Mesothelial cell of epicardium (in vitro differentiated cells): ENCODE data around the gene BCO1. TPM values are rescaled to one million over a fixed set of nuclear protein-coding genes. Genes with fewer than 3 reads are reported as not detected.

Experiments used
- DNase-seq, 2 experiments: peaks; one replicate each; pipeline ENCODE4 v3.0.0; 2021; ENCODE audit warnings: low spot score in 2 of 2; ENCODE audit not compliant: unreplicated experiment in 2 of 2
- H3K27ac Mint-ChIP-seq: 2 replicates; pipeline ENCODE4 v1.8.0; 2021; ENCODE audit warnings: mixed read lengths
- H3K27me3 Mint-ChIP-seq: 2 replicates; pipeline ENCODE4 v1.8.0; 2021; ENCODE audit warnings: low read depth, mixed read lengths
- H3K36me3 Mint-ChIP-seq: 2 replicates; pipeline ENCODE4 v1.8.0; 2021; ENCODE audit warnings: mixed read lengths
- H3K4me1 Mint-ChIP-seq: 2 replicates; pipeline ENCODE4 v1.8.0; 2021; ENCODE audit warnings: mixed read lengths
- H3K4me3 Mint-ChIP-seq: 2 replicates; pipeline ENCODE4 v1.8.0; 2021; ENCODE audit warnings: mild to moderate bottlenecking, moderate library complexity, mixed read lengths
- H3K9me3 Mint-ChIP-seq: 2 replicates; pipeline ENCODE4 v1.8.0; 2021; ENCODE audit warnings: mixed read lengths
- CTCF ChIP-seq: fragments of 200-600 bp; sonication (generic); IDR thresholded peaks from one replicate; pipeline ENCODE4 v1.5.0; 2021; ENCODE audit warnings: antibody characterized with exemption; ENCODE audit not compliant: unreplicated experiment
- total RNA-seq: library from RNA; stranded (reverse); gene quantifications from 3 replicates; pipeline ENCODE4 v1.2.1, GENCODE V29; 2021

BCO1 gene
- total RNA-seq, 1 donor from 2014 or later = not detected

GRCh38 chr16:81237282-81237681, 1.2 kb upstream of the BCO1 start:
- H3K27ac Mint-ChIP-seq = no peak overlapping the region
- H3K9me3 Mint-ChIP-seq = no peaks in the 10 kb centered on the region
- no peaks in the 10 kb centered on the region for H3K27me3 Mint-ChIP-seq
- no peak for DNase-seq
- no peaks in the 10 kb centered on the region for H3K36me3 Mint-ChIP-seq
- no peak for TF ChIP-seq CTCF
- no peak overlapping the region for H3K4me3 Mint-ChIP-seq
- H3K4me1 Mint-ChIP-seq = peaks cover 9% of the 10 kb centered on the region

- no peak for TF ChIP-seq CTCF
- Mint-ChIP-seq H3K4me1 (peaks cover 9% of the 10 kb centered on the region), H3K4me3 (no peak overlapping the region), H3K9me3 (no peaks in the 10 kb centered on the region), H3K36me3 (no peaks in the 10 kb centered on the region), H3K27me3 (no peaks in the 10 kb centered on the region), H3K27ac (peak overlapping the region; percentile 88)
- DNase-seq = no peak
These were observed 570 bp upstream of the BCO1 start for GRCh38 chr16:81237942-81238295.

- H3K27ac Mint-ChIP-seq = no peak overlapping the region
- H3K9me3 Mint-ChIP-seq = no peaks in the 10 kb centered on the region
- H3K27me3 Mint-ChIP-seq = no peaks in the 10 kb centered on the region
- peaks cover 9% of the 10 kb centered on the region for H3K4me1 Mint-ChIP-seq
- no peaks in the 10 kb centered on the region for H3K36me3 Mint-ChIP-seq
- H3K4me3 Mint-ChIP-seq = no peak overlapping the region
- DNase-seq = no peak
- no peak for TF ChIP-seq CTCF
These were observed 1.1 kb downstream of the BCO1 start for GRCh38 chr16:81239367-81240121.

GRCh38 chr16:81241706-81242105, 3.2 kb downstream of the BCO1 start:
- no peak for TF ChIP-seq CTCF
- H3K27me3 Mint-ChIP-seq = no peaks in the 10 kb centered on the region

GRCh38 chr16:81242977-81243618, 4.6 kb downstream of the BCO1 start:
- H3K36me3 Mint-ChIP-seq = no peaks in the 10 kb centered on the region
- peaks cover 8% of the 10 kb centered on the region for H3K4me1 Mint-ChIP-seq
- no peak for TF ChIP-seq CTCF
- H3K27me3 Mint-ChIP-seq = no peaks in the 10 kb centered on the region
- DNase-seq = no peak
- no peak overlapping the region for H3K27ac Mint-ChIP-seq
- no peaks in the 10 kb centered on the region for H3K9me3 Mint-ChIP-seq
- no peak overlapping the region for H3K4me3 Mint-ChIP-seq

More at GRCh38 chr16:81241706-81242105, 3.2 kb downstream of the BCO1 start:
- no peak overlapping the region for H3K4me3 Mint-ChIP-seq
- DNase-seq = no peak
- no peaks in the 10 kb centered on the region for H3K36me3 Mint-ChIP-seq
- no peaks in the 10 kb centered on the region for H3K9me3 Mint-ChIP-seq
- no peak overlapping the region for H3K27ac Mint-ChIP-seq
- peaks cover 9% of the 10 kb centered on the region for H3K4me1 Mint-ChIP-seq
